ENCODE data around the gene SH3GL3. TPM values are rescaled to one million over a fixed set of nuclear protein-coding genes. Genes with fewer than 3 reads are reported as not detected.

SH3GL3 gene
- total and polyA plus RNA-seq, 2 of the 8 experiments (the other 6 are each of a cell fraction or from before 2014, with no cell fraction given) = 14.1 to 19.1 TPM

- Histone ChIP-seq H3K9me3 (ENCODE audit: insufficient read depth in 2 of 2, low read depth in 1 of 2, low read length in 1 of 2) (0 out of 4 replicates have a peak, but pooled peaks cover 0 to 6% of the 10 kb centered on the region in 2 experiments), H3K79me2 (ENCODE audit: control insufficient read depth in 1 of 2, insufficient read depth in 2 of 2, low read length in 2 of 2) (peaks cover 0 to 10% of the 10 kb centered on the region in 2 experiments; a peak in 1 of 4 replicates), H3K14ac (ENCODE audit: insufficient read length) (no peak overlapping the region), H2BK5ac (ENCODE audit: low read depth, low read length) (no peak overlapping the region), H3K36me3 (ENCODE audit: control insufficient read depth in 2 of 4, insufficient read depth in 4 of 4, low read length in 3 of 4) (no peaks in the 10 kb centered on the region), H2BK20ac (ENCODE audit: low read length) (0 out of 2 replicates have a peak overlapping the region, but pooled peaks have one; percentile 72), H3K9ac (replicated peaks in 1 of 4; ENCODE audit: extremely low read depth in 1 of 4, low read depth in 3 of 4, low read length in 3 of 4) (no peak overlapping the region), H3K27me3 (replicated peaks in 1 of 4; ENCODE audit: control insufficient read depth in 3 of 4, extremely low read depth in 1 of 4, insufficient read depth in 3 of 4, low read length in 3 of 4) (no peaks in the 10 kb centered on the region), H4K91ac (replicated peaks; ENCODE audit: insufficient read length, low read length) (no peak overlapping the region), H3K79me1 (ENCODE audit: low read depth, low read length) (no peaks in the 10 kb centered on the region), H3K56ac (replicated peaks; ENCODE audit: insufficient read length, low read depth, low read length) (no peak overlapping the region), H3K23ac (ENCODE audit: insufficient read length) (no peak overlapping the region), H4K8ac (ENCODE audit: extremely low read depth, insufficient read depth, low read length) (no peak overlapping the region), H2BK120ac (replicated peaks; ENCODE audit: low read depth, low read length) (peak overlapping the region; percentile 64), H3K18ac (ENCODE audit: extremely low read depth, low read length) (no peak overlapping the region), H3K4me3 (ENCODE audit: extremely low read depth in 1 of 4, insufficient read depth in 2 of 4, low read depth in 3 of 4, low read length in 4 of 4) (no peak overlapping the region), H2AK5ac (ENCODE audit: low read depth, low read length) (no peak overlapping the region), H2BK15ac (ENCODE audit: low read length) (no peak overlapping the region; the same call in 1 of the 2 replicates), H3K4me1 (replicated peaks in 1 of 4; ENCODE audit: control insufficient read depth in 3 of 4, insufficient read depth in 4 of 4, low read length in 3 of 4) (peaks cover 2 to 20% (median 9%) of the 10 kb centered on the region in 4 experiments; a peak in 6 of 7 replicates), H4K20me1 (replicated peaks in 1 of 2; ENCODE audit: control insufficient read depth in 1 of 2, insufficient read depth in 2 of 2, low read length in 2 of 2) (no peaks in the 10 kb centered on the region), H4K5ac (ENCODE audit: insufficient read length, low read depth, low read length) (no peak overlapping the region), H3K27ac (ENCODE audit: low read depth, low read length) (no peak overlapping the region), H3K23me2 (ENCODE audit: low read depth, low read length) (no peaks in the 10 kb centered on the region), H2AFZ (ENCODE audit: low read length) (no peak overlapping the region), H3K4ac (replicated peaks; ENCODE audit: insufficient read length, low read depth, low read length) (no peak overlapping the region), H2BK12ac (ENCODE audit: low read depth, low read length) (no peak overlapping the region), H3K4me2 (ENCODE audit: insufficient read depth in 1 of 2, low read depth in 2 of 2, low read length in 2 of 2) (0 out of 4 replicates have a peak overlapping the region, but pooled peaks of 1 of the 2 experiments have one; percentile 4)
- FAIRE-seq (no peak), DNase-seq (ENCODE audit: low read depth in 1 of 2, low spot score in 2 of 2) (no peak)
- ChIA-PET POLR2A (ENCODE audit: partially characterized antibody) (no interaction called here), CTCF (ENCODE audit: partially characterized antibody) (interaction anchor here (0.7 to 4.2 kb wide), 5 partner anchors 12 to 109 kb away, joined by 3 to 29 read pairs (median 7); partner anchors contain the start of gene SH3GL3)
- 72% methylated on average over 4 of the region's 4 CpGs; no CpG with 5 or more reads in 1 of the 2 experiments for WGBS, 2 experiments (ENCODE audit: extremely low coverage in 1 of 2, insufficient coverage in 1 of 2, insufficient read length in 1 of 2, insufficient replicate concordance in 2 of 2, low coverage in 1 of 2, low lambda C conversion rate in 2 of 2, missing lambda C conversion rate in 1 of 2)
- TF ChIP-seq RAD21 (IDR thresholded peaks at IDR 0.05 in 1 of 2, conservative IDR thresholded peaks at IDR 0.05 in 1 of 2; ENCODE audit: low read depth in 2 of 2, low read length in 2 of 2) = no peak
- no peak for TF ChIP-seq KDM5A (IDR thresholded peaks at IDR 0.05; ENCODE audit: low read length)
- 0 out of 2 replicates have a peak, but pooled peaks have one; percentile 17 for TF ChIP-seq TEAD4 (IDR thresholded peaks at IDR 0.05; ENCODE audit: low read depth, low read length)
- TF ChIP-seq ATF2 (IDR thresholded peaks at IDR 0.05; ENCODE audit: low read length) = no peak
- no peak for TF ChIP-seq CBX8 (IDR thresholded peaks at IDR 0.05; ENCODE audit: borderline replicate concordance, low read depth, low read length)
These were observed 100.0 kb downstream of the SH3GL3 start for GRCh38 chr15:83547168-83547567.

Measured in H1 (cell line).